GM23248 (cell line): ENCODE results near the gene CDK5. TPM values are rescaled to one million over a fixed set of nuclear protein-coding genes. Genes with fewer than 3 reads are reported as not detected.
A peak's percentile ranks its signal among the peaks of the same experiment; 100 is the strongest.

Experiments
- DNase-seq: peaks from one replicate; pipeline ENCODE4 v3.0.0-alpha.2; 2015
- H2AFZ ChIP-seq: fragments of 200-600 bp; sonication (generic); 2 replicates; pipeline ENCODE4 v1.6.1; 2016; ENCODE audit warnings: antibody characterized with exemption
- H3F3A ChIP-seq: fragments of 200-600 bp; sonication (generic); 2 replicates; pipeline ENCODE4 v1.6.1; 2016; ENCODE audit warnings: mild to moderate bottlenecking, antibody characterized with exemption, mixed run types; ENCODE audit not compliant: insufficient read depth
- H3K27ac ChIP-seq: fragments of 200-600 bp; sonication (generic); 2 replicates; pipeline ENCODE4 v1.5.1; 2016; ENCODE audit warnings: mild to moderate bottlenecking
- H3K27me3 ChIP-seq: fragments of 200-600 bp; sonication (generic); replicated peaks from 2 replicates; pipeline ENCODE4 v1.6.1; 2016; ENCODE audit warnings: mild to moderate bottlenecking; ENCODE audit not compliant: insufficient read depth
- H3K36me3 ChIP-seq: fragments of 200-600 bp; sonication (generic); 2 replicates; pipeline ENCODE4 v1.6.1; 2016; ENCODE audit warnings: low read depth, mild to moderate bottlenecking
- H3K4me1 ChIP-seq: fragments of 200-600 bp; sonication (generic); 2 replicates; pipeline ENCODE4 v1.6.1; 2016; ENCODE audit warnings: mild to moderate bottlenecking; ENCODE audit not compliant: insufficient read depth
- H3K4me2 ChIP-seq: fragments of 200-600 bp; sonication (generic); one replicate; pipeline ENCODE4 v1.6.1; 2016; ENCODE audit warnings: mild to moderate bottlenecking; ENCODE audit not compliant: unreplicated experiment
- H3K4me3 ChIP-seq: fragments of 200-600 bp; sonication (generic); 2 replicates; pipeline ENCODE4 v1.5.1; 2016; ENCODE audit warnings: mild to moderate bottlenecking
- H3K79me2 ChIP-seq: fragments of 200-600 bp; sonication (generic); 2 replicates; pipeline ENCODE4 v1.6.1; 2016; ENCODE audit warnings: mild to moderate bottlenecking; ENCODE audit not compliant: insufficient read depth
- H3K9ac ChIP-seq: fragments of 200-600 bp; sonication (generic); 2 replicates; pipeline ENCODE4 v1.6.1; 2016; ENCODE audit warnings: mild to moderate bottlenecking
- H3K9me2 ChIP-seq: fragments of 200-600 bp; sonication (generic); 2 replicates; pipeline ENCODE4 v1.6.1; 2016; ENCODE audit warnings: mixed run types, mild to moderate bottlenecking, moderate library complexity; ENCODE audit not compliant: insufficient read depth
- H3K9me3 ChIP-seq: fragments of 200-600 bp; sonication (generic); one replicate; pipeline ENCODE4 v1.6.1; 2017; ENCODE audit warnings: low read depth
- H4K20me1 ChIP-seq: fragments of 200-600 bp; sonication (generic); 2 replicates; pipeline ENCODE4 v1.6.0; 2016; ENCODE audit not compliant: insufficient read depth
- EZH2 ChIP-seq: fragments of 200-600 bp; sonication (generic); IDR thresholded peaks from 2 replicates; pipeline ENCODE4 v1.6.1; 2018; ENCODE audit warnings: antibody characterized with exemption, mild to moderate bottlenecking; ENCODE audit not compliant: insufficient read depth, poor library complexity, severe bottlenecking
- EZH2phosphoT487 ChIP-seq: fragments of 200-600 bp; sonication (generic); IDR thresholded peaks from 2 replicates; pipeline ENCODE4 v1.6.1; 2018; ENCODE audit warnings: antibody characterized with exemption, moderate library complexity, mild to moderate bottlenecking, low read depth; ENCODE audit not compliant: insufficient read depth
- WGBS, 2 experiments: methylation state at CpG; one replicate each; pipeline ENCODE4 v1.1.6; 2015 to 2017; ENCODE audit warnings: low lambda C conversion rate in 2 of 2, low coverage in 1 of 2; ENCODE audit errors: missing lambda C conversion rate in 2 of 2; 5-methylcytosine and 5-hydroxymethylcytosine counted together
- in situ Hi-C: fragments of 300-500 bp; cut with MboI; formaldehyde crosslinking; loops from 2 replicates; pipeline ENCODE4 v1.15.0; 2020
- polyA plus RNA-seq: library from polyadenylated mRNA; unstranded; fragments of >200 nt; fragmentation: Nextera tagmentation; extraction: Ambion mirVana; gene quantifications from 2 replicates; pipeline ENCODE4 v1.2.1, GENCODE V29; 2016
- total RNA-seq: library from RNA; depleted of rRNA; stranded (reverse); fragments of >200 nt; shearing (Covaris generic); gene quantifications from 2 replicates; pipeline ENCODE4 v1.2.3, GENCODE V29; 2014

The CDK5 gene
- total and polyA plus RNA-seq, 2 experiments from 2014 or later: 27.6 to 27.7 TPM

DNA sequence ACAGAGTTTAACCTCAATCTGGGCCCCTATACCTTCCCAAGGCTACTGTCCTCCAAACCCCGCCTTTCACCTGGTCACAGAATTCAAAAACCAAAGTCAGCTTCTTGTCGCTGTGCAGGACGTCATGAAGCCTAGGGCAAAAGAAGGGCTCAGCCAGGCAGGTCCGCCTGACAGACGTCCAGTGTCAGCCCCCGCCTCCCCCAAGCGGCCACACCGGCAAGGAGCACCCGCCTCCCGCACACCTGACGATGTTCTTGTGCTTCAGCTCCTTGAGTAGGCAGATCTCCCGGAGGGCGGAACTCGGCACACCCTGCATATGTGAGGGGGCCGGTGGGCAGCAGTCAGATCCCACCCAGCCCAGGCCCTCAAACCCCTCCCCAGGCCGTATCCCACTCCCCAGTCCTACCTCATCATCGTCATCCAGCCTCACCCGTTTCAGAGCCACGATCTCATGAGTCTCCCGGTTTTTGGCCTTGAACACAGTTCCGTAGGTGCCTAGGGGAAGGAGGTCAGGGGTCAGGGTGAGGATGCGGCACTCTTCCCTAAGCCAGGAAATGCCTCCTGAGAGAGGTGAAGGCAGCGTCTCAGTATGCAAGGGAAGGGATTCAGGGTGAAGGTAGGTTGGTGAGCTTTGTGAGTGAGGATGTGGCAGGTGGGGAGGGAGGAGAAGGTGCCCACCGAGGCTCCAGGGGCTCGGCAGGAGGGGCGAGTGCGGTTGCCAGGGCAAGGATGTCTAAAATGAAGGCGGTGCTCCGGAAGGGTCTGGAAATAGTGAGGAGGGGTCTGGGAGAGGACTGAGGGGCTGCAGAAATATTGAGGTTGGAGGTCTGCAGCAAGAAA is 811 bp downstream of the CDK5 start:
- in situ Hi-C loops: loop anchor here (10.0 kb wide), 1 partner anchor 62 kb away; the partner anchor contains the start of gene NOS3
- no peak for TF ChIP-seq EZH2phosphoT487
- no peak for TF ChIP-seq EZH2
- DNase-seq: no peak
- peaks cover 28% of the 10 kb centered on the region for H3K4me1 ChIP-seq
- peaks cover 10% of the 10 kb centered on the region for H3F3A ChIP-seq
- H3K9ac ChIP-seq: peak overlapping the region; percentile 62
- no peaks in the 10 kb centered on the region for H3K9me3 ChIP-seq
- H3K9me2 ChIP-seq: no peaks in the 10 kb centered on the region
- H3K4me3 ChIP-seq: peak overlapping the region; percentile 93
- peak overlapping the region; percentile 82 for H2AFZ ChIP-seq
- H3K36me3 ChIP-seq: no peaks in the 10 kb centered on the region
- H3K79me2 ChIP-seq: peaks cover 25% of the 10 kb centered on the region
- no peaks in the 10 kb centered on the region for H3K27me3 ChIP-seq
- WGBS, 2 experiments: 37 to 39% methylated on average over 25 to 29 of the region's 29 CpGs
- peak overlapping the region; percentile 83 for H3K4me2 ChIP-seq
- H4K20me1 ChIP-seq: no peaks in the 10 kb centered on the region
- no peak overlapping the region for H3K27ac ChIP-seq

DNA sequence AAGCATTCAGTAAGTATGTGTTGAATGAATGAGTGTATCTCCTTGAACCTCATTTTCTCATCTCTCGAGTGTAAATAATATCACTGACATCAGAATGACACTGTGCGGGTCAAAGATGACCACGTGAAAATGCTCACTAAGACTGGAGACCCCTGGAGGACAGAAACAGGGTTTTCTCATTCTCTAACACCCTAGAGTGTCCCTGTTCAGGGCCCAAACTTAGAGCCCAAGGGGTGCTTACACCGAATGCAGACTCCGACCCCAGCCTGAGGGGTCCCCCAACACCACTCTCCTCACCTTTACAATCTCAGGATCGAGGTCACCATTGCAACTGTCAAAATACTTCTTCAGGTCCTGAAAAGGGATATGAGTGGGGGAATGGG is 1.4 kb downstream of the CDK5 start:
- H3K9me2 ChIP-seq: no peaks in the 10 kb centered on the region
- peaks cover 19% of the 10 kb centered on the region for H3K79me2 ChIP-seq
- TF ChIP-seq EZH2phosphoT487 (no peak), EZH2 (no peak)
- no peaks in the 10 kb centered on the region for H3K36me3 ChIP-seq
- no peak overlapping the region for H3K9ac ChIP-seq
- in situ Hi-C loops: loop anchor here (10.0 kb wide), 1 partner anchor 61 kb away; the partner anchor contains the start of gene NOS3
- no peak for DNase-seq
- no peak overlapping the region for H3K4me2 ChIP-seq
- no peak overlapping the region for H3K4me3 ChIP-seq
- H4K20me1 ChIP-seq: no peaks in the 10 kb centered on the region
- whole genome bisulfite sequencing, 2 experiments: 71 to 74% methylated on average over 6 of the region's 6 CpGs
- H3K27me3 ChIP-seq: no peaks in the 10 kb centered on the region
- H2AFZ ChIP-seq: no peak overlapping the region
- H3K27ac ChIP-seq: no peak overlapping the region
- no peaks in the 10 kb centered on the region for H3K9me3 ChIP-seq
- peaks cover 22% of the 10 kb centered on the region for H3K4me1 ChIP-seq
- H3F3A ChIP-seq: peaks cover 10% of the 10 kb centered on the region

DNA sequence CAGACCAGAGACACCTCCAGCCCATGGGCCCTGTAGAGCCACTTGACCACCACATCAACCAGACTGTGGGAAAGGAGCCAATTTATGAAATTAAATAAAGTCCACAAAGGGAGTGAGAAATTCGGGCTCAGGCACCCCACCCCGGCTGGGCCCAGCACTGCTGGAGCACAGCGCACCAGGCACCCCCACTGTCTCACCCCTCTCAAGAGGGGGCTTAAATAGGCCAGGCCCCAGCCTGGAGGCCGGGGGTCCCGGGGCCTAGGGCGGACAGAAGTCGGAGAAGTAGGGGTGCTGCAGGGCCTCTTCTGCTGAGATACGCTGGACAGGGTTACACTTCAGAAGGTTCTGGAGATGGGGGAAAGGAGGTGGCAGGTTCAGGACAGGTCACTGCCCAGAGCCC is 3.9 kb downstream of the CDK5 start:
- in situ Hi-C loops: loop anchor here (10.0 kb wide), 1 partner anchor 59 kb away; the partner anchor contains the start of gene NOS3
- Histone ChIP-seq H3K27me3 (no peaks in the 10 kb centered on the region), H3K4me1 (peaks cover 11% of the 10 kb centered on the region), H3K9me3 (no peaks in the 10 kb centered on the region), H3K4me3 (no peak overlapping the region), H2AFZ (no peak overlapping the region), H4K20me1 (no peaks in the 10 kb centered on the region), H3K27ac (no peak overlapping the region), H3K9ac (no peak overlapping the region), H3K36me3 (no peaks in the 10 kb centered on the region), H3K9me2 (no peaks in the 10 kb centered on the region), H3K79me2 (0 out of 2 replicates have a peak, but pooled peaks cover 4% of the 10 kb centered on the region), H3K4me2 (no peak overlapping the region), H3F3A (peaks cover 5% of the 10 kb centered on the region)
- WGBS, 2 experiments: 80% methylated on average over 8 of the region's 8 CpGs
- no peak for TF ChIP-seq EZH2phosphoT487
- TF ChIP-seq EZH2: no peak
- no peak for DNase-seq

DNA sequence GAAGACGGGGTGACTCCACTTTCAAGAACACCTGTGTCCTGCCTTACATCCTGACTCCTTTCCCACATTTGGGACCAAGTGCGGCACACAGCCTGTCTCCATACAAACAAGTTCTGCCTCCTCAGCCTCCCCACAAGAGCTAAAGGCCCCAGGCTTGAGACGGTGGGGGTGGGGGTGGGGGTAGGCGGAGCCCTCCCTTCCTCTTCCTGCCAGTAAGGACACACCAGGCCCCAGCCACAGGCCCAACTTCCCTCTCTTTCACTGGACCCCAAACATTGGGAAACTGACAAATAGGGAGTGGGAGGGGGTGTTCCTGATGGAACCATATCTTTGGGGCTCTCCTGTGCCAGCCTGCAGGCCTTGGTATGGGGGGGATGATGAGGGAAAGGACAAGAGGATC is 4.6 kb downstream of the CDK5 start:
- Histone ChIP-seq H3K9ac (no peak overlapping the region), H3K79me2 (0 out of 2 replicates have a peak, but pooled peaks cover 4% of the 10 kb centered on the region), H4K20me1 (no peaks in the 10 kb centered on the region), H3K4me2 (no peak overlapping the region), H3K4me1 (peaks cover 6% of the 10 kb centered on the region; the same call in 1 of the 2 replicates), H3K9me2 (no peaks in the 10 kb centered on the region), H3K27me3 (no peaks in the 10 kb centered on the region), H3K9me3 (no peaks in the 10 kb centered on the region), H3K4me3 (no peak overlapping the region), H2AFZ (no peak overlapping the region), H3K36me3 (no peaks in the 10 kb centered on the region), H3F3A (no peaks in the 10 kb centered on the region), H3K27ac (no peak overlapping the region)
- no peak for DNase-seq
- in situ Hi-C loops: loop anchor here (10.0 kb wide), 1 partner anchor 58 kb away; the partner anchor contains the start of gene NOS3
- no peak for TF ChIP-seq EZH2
- TF ChIP-seq EZH2phosphoT487: no peak
- 81 to 89% methylated on average over 4 of the region's 4 CpGs for WGBS, 2 experiments
